ENCODE results near the gene ECHDC1.

ECHDC1 gene

DNA sequence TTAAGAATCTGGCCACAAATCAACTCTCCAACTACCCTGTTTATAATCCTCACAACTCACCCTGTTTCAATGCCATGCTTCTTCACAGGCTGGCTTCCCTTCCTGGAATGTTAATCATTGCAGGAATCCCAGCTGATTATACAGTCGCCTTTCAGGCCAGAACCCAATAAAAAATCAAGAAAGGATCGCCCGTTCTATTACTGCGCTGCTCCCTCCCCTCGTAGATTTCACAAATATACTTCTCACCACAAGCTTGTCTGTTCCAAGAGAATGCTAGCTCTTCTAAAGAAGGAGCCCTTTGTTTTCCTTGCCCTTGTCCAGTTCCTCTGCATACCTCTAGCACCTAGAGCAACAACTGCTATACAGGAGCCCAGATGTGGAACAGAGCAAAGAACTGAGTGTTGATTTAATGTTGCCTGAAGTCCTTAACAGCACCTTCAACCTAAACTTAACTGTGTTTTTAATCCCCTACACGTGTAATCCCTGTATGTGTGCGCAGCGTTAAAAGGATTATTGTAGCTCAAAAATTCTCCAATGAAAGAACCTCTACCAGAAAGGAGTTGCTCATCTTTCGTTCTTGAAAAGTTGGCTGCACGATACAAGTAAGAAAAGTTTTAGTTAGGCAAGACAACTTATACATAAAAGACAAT lies 988 bp downstream of the ECHDC1 start:
- DNase-seq: peak; percentile 64

DNA sequence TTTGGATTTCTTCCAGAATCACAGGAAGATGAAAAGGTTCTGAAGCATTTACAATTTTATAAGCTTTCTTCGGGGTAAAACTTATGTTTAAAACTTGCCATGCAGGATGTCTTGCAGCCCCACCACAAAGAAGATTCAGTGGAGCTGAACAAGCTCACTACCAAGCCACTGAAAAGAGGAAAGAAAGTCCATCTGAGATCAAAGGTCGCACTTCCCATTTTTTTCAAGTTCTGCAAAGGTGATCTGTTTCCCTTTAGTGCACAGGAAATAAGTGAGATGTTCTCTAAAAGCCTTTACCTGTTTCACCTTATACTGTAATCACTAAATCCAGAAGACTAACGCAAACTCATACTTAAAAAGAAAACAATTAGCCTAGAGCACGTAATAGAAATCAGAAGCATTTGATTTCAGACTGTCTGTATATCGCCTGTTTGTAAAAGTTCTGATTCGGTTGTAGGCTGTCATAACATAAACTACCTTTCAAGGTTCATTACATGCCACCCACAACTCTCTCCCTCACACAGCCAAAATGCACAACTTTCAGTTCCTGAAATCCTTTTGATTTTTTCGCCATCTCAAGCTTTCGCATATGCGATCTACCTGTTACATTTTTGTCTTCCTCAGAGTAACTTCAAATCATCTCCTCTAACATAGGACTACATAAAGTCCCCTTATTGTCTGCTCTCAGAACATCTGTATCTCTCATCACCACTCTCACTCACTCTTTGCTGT lies 1.8 kb downstream of the ECHDC1 start:
- DNase-seq: no peak

DNA sequence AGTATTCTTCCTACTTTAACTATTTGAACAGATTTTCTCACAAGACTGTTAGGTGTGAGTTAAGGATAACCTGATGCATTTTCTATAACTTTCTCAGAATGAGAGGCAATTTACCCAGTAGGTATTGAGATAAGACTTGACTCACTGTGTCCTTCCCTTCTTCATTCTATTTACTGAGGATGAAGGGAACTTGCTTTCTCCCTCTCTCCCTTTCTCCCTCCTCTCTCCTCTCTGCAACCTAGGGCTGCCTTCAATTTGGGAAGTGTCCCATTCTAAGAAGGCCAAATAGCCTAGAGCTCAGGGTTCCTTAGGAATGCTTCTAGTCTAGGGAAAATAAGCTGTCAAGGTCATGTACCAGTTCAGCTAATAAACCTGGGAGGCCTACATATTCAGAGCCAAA lies 3.2 kb downstream of the ECHDC1 start:
- DNase-seq: no peak

DNA sequence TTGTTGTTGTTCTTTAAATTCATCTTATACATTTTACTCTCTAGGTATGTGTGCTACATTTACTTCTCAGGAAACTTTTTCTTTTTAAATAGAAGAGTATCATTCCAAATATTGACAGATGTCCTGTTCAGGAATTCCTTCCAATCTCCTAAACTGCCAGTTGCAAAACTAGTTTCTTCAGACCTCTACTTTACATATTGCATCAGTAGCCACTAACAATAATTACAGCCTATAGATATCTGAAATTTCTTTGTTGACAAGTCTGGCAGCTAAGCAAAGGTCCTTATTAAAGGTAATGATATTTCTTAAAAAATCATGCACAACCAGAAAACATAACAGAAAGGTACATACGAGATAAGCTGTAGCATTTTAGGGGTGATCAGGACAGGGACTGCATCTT lies 4.5 kb downstream of the ECHDC1 start:
- DNase-seq: no peak

DNA sequence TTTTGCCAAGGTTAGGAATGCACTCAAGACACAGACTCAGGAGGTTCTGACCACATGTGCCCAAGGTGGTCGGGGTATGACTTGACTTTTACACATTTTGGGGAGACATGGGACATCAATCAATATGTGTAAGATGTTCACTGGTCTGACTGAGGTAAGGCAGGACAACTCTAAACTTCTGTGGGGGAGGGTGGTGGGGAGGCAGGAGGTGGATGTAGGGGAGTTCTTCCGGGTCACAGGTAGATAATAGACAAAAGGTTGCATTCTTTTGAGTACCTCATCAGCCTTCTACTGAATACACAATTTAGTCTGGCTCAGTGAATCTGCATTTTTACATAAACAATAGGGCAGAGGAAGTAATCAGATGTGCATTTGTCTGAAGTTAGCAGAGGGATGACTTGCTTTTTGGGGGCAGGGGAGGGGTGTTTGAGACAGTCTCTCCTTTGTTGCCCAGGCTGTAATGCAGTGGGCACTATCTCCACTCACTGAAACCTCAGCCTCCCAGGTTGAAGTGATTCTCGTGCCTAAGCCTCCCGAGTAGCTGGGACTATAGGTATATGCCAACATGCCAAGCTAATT lies 10.9 kb downstream of the ECHDC1 start:
- no peak for DNase-seq

DNA sequence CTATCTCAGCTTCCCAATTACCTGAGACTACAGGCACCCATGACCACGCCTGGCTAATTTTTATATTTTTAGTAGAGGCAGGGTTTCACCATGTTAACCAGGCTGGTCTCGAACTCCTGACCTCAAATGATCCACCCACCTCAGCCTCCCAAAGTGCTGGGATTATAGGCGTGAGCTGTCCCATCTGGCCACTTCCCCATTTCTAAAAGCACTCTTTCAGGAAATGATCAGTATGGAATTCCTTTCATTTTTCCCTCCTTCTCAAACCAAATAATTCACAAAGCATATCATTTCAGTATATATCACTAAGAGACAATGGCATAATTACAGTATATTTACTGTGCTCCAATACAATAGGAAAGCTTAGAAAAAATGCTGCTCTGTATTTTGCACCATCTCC lies 12.2 kb downstream of the ECHDC1 start:
- peak; percentile 33 for DNase-seq

GRCh38 chr6:127328043-127328609 lies 15.3 kb downstream of the ECHDC1 start:
- DNase-seq: peak; percentile 65

DNA sequence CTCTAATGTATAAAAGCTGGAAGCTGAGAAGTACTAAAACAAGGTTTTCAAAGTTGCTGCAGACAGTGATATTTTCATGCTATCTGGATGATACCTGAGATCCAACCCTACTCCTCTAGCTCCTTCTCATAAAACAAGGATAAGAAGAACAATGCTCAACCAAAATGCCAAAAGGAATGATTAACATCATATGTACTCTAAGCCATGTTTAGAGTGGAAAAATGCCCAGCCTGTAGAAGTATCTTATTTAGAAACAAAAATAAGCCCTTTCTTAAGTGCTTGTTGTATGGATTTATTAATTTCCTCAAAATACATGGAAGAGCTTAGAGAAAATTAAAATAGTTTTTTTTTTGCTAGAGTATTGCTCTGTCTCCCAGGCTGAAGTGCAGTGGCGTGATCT lies 23.7 kb downstream of the ECHDC1 start:
- no peak for DNase-seq

DNA sequence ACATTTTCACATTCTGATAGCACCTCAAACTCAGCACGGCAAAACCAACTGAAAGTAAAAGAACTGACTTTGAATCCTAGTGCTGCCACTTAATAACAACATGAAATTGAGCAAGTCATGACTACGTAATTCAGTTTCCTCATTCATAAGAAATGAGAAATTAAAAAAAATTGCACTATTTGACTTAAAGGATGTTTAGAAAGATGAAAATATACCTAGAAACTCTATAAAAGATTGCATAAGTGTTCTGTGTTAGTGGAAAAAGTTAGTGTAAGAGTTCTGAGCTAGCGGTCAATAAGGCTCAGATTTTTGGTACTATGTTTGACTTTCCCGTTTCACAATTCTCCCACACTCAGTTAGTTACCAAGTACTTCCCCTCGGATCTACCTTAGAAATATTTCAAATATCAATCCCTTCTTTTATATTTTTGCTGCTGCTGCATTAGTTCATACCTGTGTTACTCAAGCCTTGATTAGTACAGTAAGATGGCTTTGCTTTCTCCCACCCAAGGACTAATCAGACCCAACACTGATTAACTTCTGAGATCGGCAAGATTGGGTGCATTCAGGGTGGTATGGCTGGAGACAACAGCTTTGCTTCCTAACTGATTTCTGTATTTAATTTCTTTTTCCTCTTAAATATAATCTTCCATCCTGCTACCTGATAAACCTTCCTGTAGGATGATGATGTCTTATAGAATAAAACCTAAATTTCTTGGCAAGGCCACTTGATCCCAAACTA lies 25.9 kb downstream of the ECHDC1 start:
- no peak for DNase-seq

GRCh38 chr6:127305741-127306140 lies 37.7 kb downstream of the ECHDC1 start:
- DNase-seq: no peak

DNA sequence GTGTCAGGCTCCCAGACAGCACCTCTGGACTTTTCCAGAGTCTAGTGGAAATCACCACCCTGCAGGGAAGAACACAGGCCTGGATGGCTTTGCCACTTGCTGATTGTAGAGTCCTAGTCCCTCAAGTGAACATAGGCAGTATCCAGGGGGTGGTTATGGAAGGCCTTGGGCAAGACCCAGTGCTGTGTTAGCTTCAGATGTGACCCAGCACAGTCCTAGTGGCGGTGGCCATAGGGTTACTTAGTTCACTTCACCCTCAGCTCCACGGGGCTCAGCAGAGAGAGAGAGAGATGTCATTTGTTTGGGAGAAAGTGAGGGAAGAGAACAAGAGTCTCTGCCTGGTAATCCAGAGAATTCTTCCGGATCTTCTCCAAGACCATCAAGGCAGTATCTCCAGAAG lies 39.5 kb downstream of the ECHDC1 start:
- DNase-seq: no peak

GRCh38 chr6:127302728-127303660 lies 40.4 kb downstream of the ECHDC1 start:
- DNase-seq: peak; percentile 58

GRCh38 chr6:127301199-127301700 lies 42.2 kb downstream of the ECHDC1 start:
- DNase-seq: peak; percentile 13

- peak; percentile 93 for DNase-seq
These were observed 43.0 kb downstream of the ECHDC1 start for GRCh38 chr6:127300411-127300810.

DNA sequence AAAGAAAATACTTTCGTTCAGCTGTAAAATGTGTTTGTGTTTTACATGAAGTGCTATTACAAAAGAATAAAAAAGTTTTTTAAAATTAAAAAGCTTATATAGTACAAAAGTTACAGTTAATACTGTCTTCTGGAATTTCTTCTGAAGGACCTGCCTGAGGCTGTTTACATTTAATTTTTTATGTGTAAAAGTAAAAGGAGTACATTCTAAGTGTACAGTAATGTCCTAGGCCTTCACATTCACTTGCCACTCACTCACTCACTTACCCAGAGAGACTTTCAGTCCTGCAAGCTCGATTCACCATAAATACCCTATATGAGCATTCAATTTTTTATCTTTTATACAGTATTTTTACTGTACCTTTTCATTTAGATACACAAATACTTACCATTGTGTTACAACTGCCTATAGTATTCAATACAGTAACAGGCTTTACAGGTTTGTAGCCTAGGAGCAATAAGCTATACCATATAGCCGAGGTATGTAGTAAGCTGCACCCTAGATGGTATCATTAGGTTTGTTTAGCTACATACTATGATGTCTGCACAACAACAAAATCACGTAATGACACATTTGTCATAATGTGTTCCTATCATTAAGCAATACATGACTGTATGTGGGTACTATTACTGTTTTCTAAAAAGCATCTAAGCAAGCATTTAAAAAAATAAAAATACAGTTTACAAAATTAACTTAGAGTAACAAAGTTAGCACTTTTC lies 43.7 kb downstream of the ECHDC1 start:
- DNase-seq: peak; percentile 5

- peak; percentile 5 for DNase-seq
These were observed 44.9 kb downstream of the ECHDC1 start for GRCh38 chr6:127298475-127298874.

DNA sequence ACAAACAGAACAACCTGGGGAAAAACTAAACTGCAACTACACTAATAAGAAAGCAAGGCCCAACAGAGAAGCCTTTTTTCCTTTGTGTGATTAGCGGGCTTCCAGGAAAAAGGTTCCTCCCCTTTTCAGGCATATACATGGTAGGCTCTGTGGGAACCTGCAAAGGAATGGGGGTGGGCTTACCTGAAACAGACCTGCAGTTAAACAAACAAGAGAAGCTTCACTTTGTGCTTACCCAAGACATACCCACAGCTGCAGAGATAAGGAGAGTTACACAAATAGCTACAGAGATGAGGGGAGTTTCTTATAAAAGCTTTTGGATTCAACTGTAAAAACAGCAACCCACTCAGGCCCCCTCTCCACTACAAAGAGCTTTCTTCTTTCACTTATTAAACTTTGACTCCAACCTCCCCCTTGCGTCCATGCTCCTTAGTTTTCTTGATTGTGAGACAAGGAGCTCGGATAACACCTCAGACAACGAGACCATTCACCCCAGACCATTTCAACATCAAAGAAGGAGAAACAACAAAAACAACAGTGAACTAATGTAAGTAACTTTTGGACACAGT lies 45.8 kb downstream of the ECHDC1 start:
- no peak for DNase-seq

DNA sequence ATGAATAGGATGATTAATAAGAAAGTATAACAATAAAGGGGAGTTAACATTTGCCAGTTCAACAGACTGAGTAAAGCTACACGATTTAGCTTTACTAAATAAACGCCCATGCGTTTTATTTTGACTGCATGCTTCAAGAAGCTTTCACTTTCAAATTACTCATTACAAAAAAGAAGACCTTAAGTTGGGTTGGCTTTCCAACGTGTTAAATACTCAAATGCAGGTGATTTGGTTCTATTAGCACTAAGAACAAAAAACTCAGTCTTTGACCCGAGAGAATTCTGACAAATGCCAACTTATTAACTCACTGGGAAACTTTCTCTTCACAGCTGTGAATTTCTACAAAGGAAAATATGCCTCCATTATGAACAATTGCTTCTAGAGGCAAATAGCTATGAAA lies 51.9 kb downstream of the ECHDC1 start:
- DNase-seq: no peak

GRCh38 chr6:127290391-127291265 lies 52.8 kb downstream of the ECHDC1 start:
- no peak for DNase-seq

GRCh38 chr6:127289934-127290333 lies 53.5 kb downstream of the ECHDC1 start:
- DNase-seq: no peak

All from fibroblast of skin of scalp (primary cell).